Adrenal gland (tissue), 12 donors: ENCODE data around the gene FAM53C. TPM values are rescaled to one million over a fixed set of nuclear protein-coding genes. Genes with fewer than 3 reads are reported as not detected.

Experiments used
- DNase-seq, 7 donors: peaks; one replicate each; pipeline ENCODE4 v3.0.0-alpha.2; 2019 to 2020
- H3K27ac ChIP-seq, 5 donors: fragments of 200-600 bp; sonication (generic) in 4 of 5; 1 replicate in 3 of 5; 2 replicates in 2 of 5; pipeline versions ENCODE4 v1.5.1 to v1.8.0; 2016 to 2020; ENCODE audit warnings: mild to moderate bottlenecking in 1 of 5
- H3K27me3 ChIP-seq: fragments of 200-600 bp; 2 replicates; pipeline ENCODE4 v1.8.0; 2021
- H3K36me3 ChIP-seq, 2 donors: fragments of 200-600 bp; replicated peaks in 1 of 2; 1 replicate in 1 of 2; 2 replicates in 1 of 2; pipeline versions ENCODE4 v1.5.1 to v1.8.0; 2018 to 2022
- H3K4me1 ChIP-seq, 2 donors: fragments of 200-600 bp; replicated peaks in 1 of 2; 1 replicate in 1 of 2; 2 replicates in 1 of 2; pipeline versions ENCODE4 v1.5.1 to v1.8.0; 2018 to 2021
- H3K4me3 ChIP-seq, 4 donors: fragments of 200-600 bp; sonication (generic) in 3 of 4; one replicate each; pipeline ENCODE4 v1.5.1; 2016 to 2018
- H3K9me3 ChIP-seq, 3 donors: fragments of 200-600 bp; sonication (generic) in 1 of 3; replicated peaks in 1 of 3; 1 replicate in 2 of 3; 2 replicates in 1 of 3; pipeline versions ENCODE4 v1.5.1 to v1.8.0; 2016 to 2021
- CTCF ChIP-seq, 6 experiments: fragments of 450-650 bp in 4 of 6; fragments of 200-600 bp in 2 of 6; sonication (generic) in 1 of 6; IDR thresholded peaks; 1 replicate in 5 of 6; 2 replicates in 1 of 6; pipeline versions ENCODE4 v1.5.1 to v1.8.0; 2016 to 2021; ENCODE audit warnings: antibody characterized with exemption in 6 of 6, mild to moderate bottlenecking in 2 of 6, moderate library complexity in 1 of 6
- POLR2A ChIP-seq, 2 donors: fragments of 450-650 bp; IDR thresholded peaks; one replicate each; pipeline ENCODE4 v1.6.1; 2017; ENCODE audit warnings: antibody characterized with exemption in 2 of 2, mild to moderate bottlenecking in 2 of 2, moderate library complexity in 1 of 2
- WGBS, 4 donors: extraction: QIAGEN DNeasy Blood & Tissue Kit in 2 of 4; methylation state at CpG; one replicate each; pipeline versions ENCODE4 v1.1.5 to v1.1.7; 2013 to 2017; 5-methylcytosine and 5-hydroxymethylcytosine counted together
- intact Hi-C, 2 donors: fragments of 100-400 bp; cut with DNase I; formaldehyde crosslinking; loops; one replicate each; pipeline versions ENCODE4 v1.14.1 to v1.15.0; 2022 to 2023
- polyA plus RNA-seq, 3 donors: library from polyadenylated mRNA; stranded (reverse); fragments of 200-250 nt in 2 of 3; fragments of 350-450 nt in 1 of 3; fragmentation: Illumina TruSeq in 1 of 3; extraction: RNeasy Lipid Tissue Mini Kit (QIAGEN cat#74804) in 1 of 3; gene quantifications; one replicate each; pipeline ENCODE4 v1.2.3, GENCODE V29; 2013 to 2014
- total RNA-seq, 9 donors: library from RNA; depleted of rRNA in 4 of 9; stranded (reverse); fragments of >200 nt in 4 of 9; fragments of 120-200 nt in 1 of 9; fragmentation: NEBNext Ultra II Directional in 1 of 9; extraction: Animal tissue kit (Norgen Biotek cat#: 25700) in 1 of 9; gene quantifications; one replicate each; pipeline versions ENCODE4 v1.1.0 to v1.2.4, GENCODE V29; 2013 to 2023
- donor health status: healthy with polysubstance abuse.
- donor health status: Bipolar disorder and iron deficiency.
- donor health status: DM: yes; HTN: yes; CAD: no.
- donor health status: DM: no; HTN: no; CAD: no.
- donor health status: DM: no; HTN: no; CAD: no.
- donor health status: DM: yes; HTN: yes; CAD: no.

The FAM53C gene
- total and polyA plus RNA-seq, 12 donors, result 11.9 to 143 (median 27.8) TPM

- peak in 1 of 7 donors; percentile 49 for DNase-seq
- TF ChIP-seq POLR2A (IDR thresholded peaks at IDR 0.05), result no peak
- TF ChIP-seq CTCF (IDR thresholded peaks at IDR 0.05), result no peak
- Histone ChIP-seq H3K9me3 (no peaks in the 10 kb centered on the region), H3K27ac (no peak overlapping the region), H3K4me1 (peaks cover 2 to 18% of the 10 kb centered on the region in 2 donors), H3K27me3 (no peaks in the 10 kb centered on the region), H3K36me3 (peaks cover 0 to 82% of the 10 kb centered on the region in 2 donors), H3K4me3 (no peak overlapping the region)
- 95 to 96% (median 95%) methylated on average over 23 to 32 of the region's 32 CpGs for WGBS, 4 donors
- intact Hi-C loops, result no loop called here
These were observed 7.0 kb downstream of the FAM53C start for GRCh38 chr5:138344887-138345622.

- WGBS, 4 donors, result 88 to 97% (median 93%) methylated on average over 14 of the region's 14 CpGs
- no peak for DNase-seq
- Histone ChIP-seq H3K27ac (no peak overlapping the region), H3K4me3 (no peak overlapping the region), H3K36me3 (peaks cover 0 to 72% of the 10 kb centered on the region in 2 donors), H3K27me3 (no peaks in the 10 kb centered on the region), H3K4me1 (no peaks in the 10 kb centered on the region), H3K9me3 (no peaks in the 10 kb centered on the region)
- TF ChIP-seq CTCF (IDR thresholded peaks at IDR 0.05), result no peak
- no peak for TF ChIP-seq POLR2A (IDR thresholded peaks at IDR 0.05)
- intact Hi-C loops, result no loop called here
These were observed 8.8 kb downstream of the FAM53C start for GRCh38 chr5:138346889-138347288.

- Histone ChIP-seq H3K4me1 (peaks cover 13 to 14% of the 10 kb centered on the region in 2 donors), H3K27me3 (no peaks in the 10 kb centered on the region), H3K9me3 (no peaks in the 10 kb centered on the region), H3K4me3 (no peak overlapping the region), H3K36me3 (peaks cover 0 to 43% of the 10 kb centered on the region in 2 donors), H3K27ac (no peak overlapping the region)
- TF ChIP-seq POLR2A (IDR thresholded peaks at IDR 0.05) (no peak), CTCF (IDR thresholded peaks at IDR 0.05) (no peak)
- intact Hi-C loops, result no loop called here
- DNase-seq, result no peak
- WGBS, 4 donors, result 60 to 93% (median 86%) methylated on average over 1 of the region's 1 CpG
These were observed 11.9 kb downstream of the FAM53C start for GRCh38 chr5:138349852-138350562.

- H3K27ac ChIP-seq, result no peak overlapping the region
- intact Hi-C loops, result no loop called here
- H3K36me3 ChIP-seq, result peaks cover 0 to 38% of the 10 kb centered on the region in 2 donors
These were observed 12.5 kb downstream of the FAM53C start for GRCh38 chr5:138350563-138350890.

More at GRCh38 chr5:138350563-138350890, 12.5 kb downstream of the FAM53C start:
- Histone ChIP-seq H3K4me1 (peaks cover 17 to 18% of the 10 kb centered on the region in 2 donors), H3K9me3 (no peaks in the 10 kb centered on the region), H3K27me3 (no peaks in the 10 kb centered on the region), H3K4me3 (no peak overlapping the region)
- TF ChIP-seq CTCF (IDR thresholded peaks at IDR 0.05) (no peak), POLR2A (IDR thresholded peaks at IDR 0.05) (no peak)
- DNase-seq, result no peak
